ENCODE results near the gene BLTP1. TPM values are rescaled to one million over a fixed set of nuclear protein-coding genes. Genes with fewer than 3 reads are reported as not detected.

BLTP1 gene
- total RNA-seq, 1 experiment from 2014 or later: 25.4 TPM

DNA sequence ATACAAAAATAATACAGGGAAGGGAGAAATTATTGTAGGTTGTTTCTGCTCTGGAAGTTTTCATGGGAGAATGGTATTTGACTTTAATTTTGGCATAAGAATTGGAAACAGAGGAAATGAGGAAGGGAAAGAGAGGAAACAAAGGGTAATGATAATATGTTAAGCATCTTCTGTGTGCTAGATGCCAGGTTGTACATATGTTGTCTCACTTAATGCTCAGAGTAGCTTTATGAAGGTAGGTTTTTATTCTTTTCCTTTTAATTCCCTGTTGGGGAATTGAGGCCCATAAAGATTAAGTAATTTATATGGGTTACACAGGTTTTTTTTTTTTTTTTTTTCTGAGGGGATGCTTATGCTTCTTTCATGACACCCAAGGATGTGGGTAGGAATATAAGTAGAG, 19.2 kb downstream of the BLTP1 start:
- no peak overlapping the region for H2AFZ ChIP-seq (ENCODE audit: low read depth, low read length, poor library complexity, severe bottlenecking)
- H3K4me3 ChIP-seq (replicated peaks in 1 of 2; ENCODE audit: low read depth in 1 of 2, low read length in 2 of 2): no peak overlapping the region
- H3K27me3 ChIP-seq (ENCODE audit: insufficient read depth, low read length): no peaks in the 10 kb centered on the region
- no peak overlapping the region for H3K4me2 ChIP-seq (ENCODE audit: low read length)
- no TSS peak for BruUV-seq (replicated peaks)
- peaks cover 22% of the 10 kb centered on the region for H3K79me2 ChIP-seq (ENCODE audit: insufficient read depth, low read length)
- DNase-seq (ENCODE audit: low read depth, low spot score) (no peak), ATAC-seq (no peak)
- no peaks in the 10 kb centered on the region for H4K20me1 ChIP-seq (ENCODE audit: insufficient read depth)
- ChIA-PET CTCF (no interaction called here), POLR2A (no interaction called here), RAD21 (ENCODE audit: low non-redundant PET in 1 of 2, low total read pairs in 2 of 2, uncharacterized antibody in 2 of 2, unreplicated experiment in 2 of 2) (no interaction called here)
- H3K9ac ChIP-seq (ENCODE audit: low read length): no peak overlapping the region
- no peaks in the 10 kb centered on the region; a peak in 1 of 4 replicates for H3K36me3 ChIP-seq (ENCODE audit: control insufficient read depth in 1 of 2, insufficient read depth in 2 of 2, low read length in 2 of 2)
- no peaks in the 10 kb centered on the region for H3K4me1 ChIP-seq (ENCODE audit: control insufficient read depth in 1 of 2, insufficient read depth in 2 of 2, low read length in 2 of 2)
- H3K27ac ChIP-seq (ENCODE audit: low read depth, low read length): no peak overlapping the region
- H3K9me3 ChIP-seq (ENCODE audit: control insufficient read depth in 1 of 2, insufficient read depth in 1 of 2, low read depth in 1 of 2, low read length in 2 of 2): no peaks in the 10 kb centered on the region
- TF ChIP-seq SP1 (IDR thresholded peaks at IDR 0.05; ENCODE audit: low read depth) (no peak), RAD21 (IDR thresholded peaks at IDR 0.05; ENCODE audit: low read depth) (no peak), TCF7L2 (IDR thresholded peaks at IDR 0.05; ENCODE audit: borderline replicate concordance, extremely low read depth, insufficient read depth, insufficient read length) (no peak), POLR2A (IDR thresholded peaks at IDR 0.05; ENCODE audit: borderline replicate concordance, extremely low read depth, insufficient read depth, insufficient read length) (no peak), ZNF274 (IDR thresholded peaks at IDR 0.05; ENCODE audit: low read depth, low read length) (no peak), POLR2AphosphoS5 (IDR thresholded peaks at IDR 0.05; ENCODE audit: low read depth, low read length) (no peak), YY1 (IDR thresholded peaks at IDR 0.05; ENCODE audit: extremely low read depth, insufficient replicate concordance, low read depth, low read length) (no peak), CEBPB (IDR thresholded peaks at IDR 0.05; ENCODE audit: low read depth) (no peak), FOSL1 (IDR thresholded peaks at IDR 0.05; ENCODE audit: low read depth) (no peak), EZH2 (IDR thresholded peaks at IDR 0.05) (no peak), JUND (IDR thresholded peaks at IDR 0.05) (no peak), CBX3 (IDR thresholded peaks at IDR 0.05; ENCODE audit: low read depth) (no peak), SRF (IDR thresholded peaks at IDR 0.05; ENCODE audit: low read depth) (no peak), ELF1 (IDR thresholded peaks at IDR 0.05; ENCODE audit: borderline replicate concordance, low read depth) (no peak), ZFX (IDR thresholded peaks at IDR 0.05) (no peak), SIN3A (IDR thresholded peaks at IDR 0.05; ENCODE audit: low read depth) (no peak)
- TF ChIP-seq, protein P1, sequence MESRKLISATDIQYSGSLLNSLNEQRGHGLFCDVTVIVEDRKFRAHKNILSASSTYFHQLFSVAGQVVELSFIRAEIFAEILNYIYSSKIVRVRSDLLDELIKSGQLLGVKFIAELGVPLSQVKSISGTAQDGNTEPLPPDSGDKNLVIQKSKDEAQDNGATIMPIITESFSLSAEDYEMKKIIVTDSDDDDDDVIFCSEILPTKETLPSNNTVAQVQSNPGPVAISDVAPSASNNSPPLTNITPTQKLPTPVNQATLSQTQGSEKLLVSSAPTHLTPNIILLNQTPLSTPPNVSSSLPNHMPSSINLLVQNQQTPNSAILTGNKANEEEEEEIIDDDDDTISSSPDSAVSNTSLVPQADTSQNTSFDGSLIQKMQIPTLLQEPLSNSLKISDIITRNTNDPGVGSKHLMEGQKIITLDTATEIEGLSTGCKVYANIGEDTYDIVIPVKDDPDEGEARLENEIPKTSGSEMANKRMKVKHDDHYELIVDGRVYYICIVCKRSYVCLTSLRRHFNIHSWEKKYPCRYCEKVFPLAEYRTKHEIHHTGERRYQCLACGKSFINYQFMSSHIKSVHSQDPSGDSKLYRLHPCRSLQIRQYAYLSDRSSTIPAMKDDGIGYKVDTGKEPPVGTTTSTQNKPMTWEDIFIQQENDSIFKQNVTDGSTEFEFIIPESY (IDR thresholded peaks at IDR 0.05; ENCODE audit: extremely low read depth, insufficient replicate concordance, low read length): no peak
- TF ChIP-seq, protein P2, sequence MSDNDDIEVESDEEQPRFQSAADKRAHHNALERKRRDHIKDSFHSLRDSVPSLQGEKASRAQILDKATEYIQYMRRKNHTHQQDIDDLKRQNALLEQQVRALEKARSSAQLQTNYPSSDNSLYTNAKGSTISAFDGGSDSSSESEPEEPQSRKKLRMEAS (IDR thresholded peaks at IDR 0.05): no peak
- TF ChIP-seq, protein P3, sequence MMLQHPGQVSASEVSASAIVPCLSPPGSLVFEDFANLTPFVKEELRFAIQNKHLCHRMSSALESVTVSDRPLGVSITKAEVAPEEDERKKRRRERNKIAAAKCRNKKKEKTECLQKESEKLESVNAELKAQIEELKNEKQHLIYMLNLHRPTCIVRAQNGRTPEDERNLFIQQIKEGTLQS (IDR thresholded peaks at IDR 0.05): no peak
- TF ChIP-seq, protein P4, sequence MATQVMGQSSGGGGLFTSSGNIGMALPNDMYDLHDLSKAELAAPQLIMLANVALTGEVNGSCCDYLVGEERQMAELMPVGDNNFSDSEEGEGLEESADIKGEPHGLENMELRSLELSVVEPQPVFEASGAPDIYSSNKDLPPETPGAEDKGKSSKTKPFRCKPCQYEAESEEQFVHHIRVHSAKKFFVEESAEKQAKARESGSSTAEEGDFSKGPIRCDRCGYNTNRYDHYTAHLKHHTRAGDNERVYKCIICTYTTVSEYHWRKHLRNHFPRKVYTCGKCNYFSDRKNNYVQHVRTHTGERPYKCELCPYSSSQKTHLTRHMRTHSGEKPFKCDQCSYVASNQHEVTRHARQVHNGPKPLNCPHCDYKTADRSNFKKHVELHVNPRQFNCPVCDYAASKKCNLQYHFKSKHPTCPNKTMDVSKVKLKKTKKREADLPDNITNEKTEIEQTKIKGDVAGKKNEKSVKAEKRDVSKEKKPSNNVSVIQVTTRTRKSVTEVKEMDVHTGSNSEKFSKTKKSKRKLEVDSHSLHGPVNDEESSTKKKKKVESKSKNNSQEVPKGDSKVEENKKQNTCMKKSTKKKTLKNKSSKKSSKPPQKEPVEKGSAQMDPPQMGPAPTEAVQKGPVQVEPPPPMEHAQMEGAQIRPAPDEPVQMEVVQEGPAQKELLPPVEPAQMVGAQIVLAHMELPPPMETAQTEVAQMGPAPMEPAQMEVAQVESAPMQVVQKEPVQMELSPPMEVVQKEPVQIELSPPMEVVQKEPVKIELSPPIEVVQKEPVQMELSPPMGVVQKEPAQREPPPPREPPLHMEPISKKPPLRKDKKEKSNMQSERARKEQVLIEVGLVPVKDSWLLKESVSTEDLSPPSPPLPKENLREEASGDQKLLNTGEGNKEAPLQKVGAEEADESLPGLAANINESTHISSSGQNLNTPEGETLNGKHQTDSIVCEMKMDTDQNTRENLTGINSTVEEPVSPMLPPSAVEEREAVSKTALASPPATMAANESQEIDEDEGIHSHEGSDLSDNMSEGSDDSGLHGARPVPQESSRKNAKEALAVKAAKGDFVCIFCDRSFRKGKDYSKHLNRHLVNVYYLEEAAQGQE (IDR thresholded peaks at IDR 0.05; ENCODE audit: low read depth): no peak
- no peaks in the 10 kb centered on the region for H3K9me2 ChIP-seq (ENCODE audit: insufficient read depth)
- intact Hi-C loops (cut with micrococcal nuclease): no loop called here

All from HCT116 (cell line).